Neural progenitor cell (in vitro differentiated cells): ENCODE measurements around the gene SND1. TPM values are rescaled to one million over a fixed set of nuclear protein-coding genes. Genes with fewer than 3 reads are reported as not detected.
A peak's percentile ranks its signal among the peaks of the same experiment; 100 is the strongest.

Experiments used
- DNase-seq: peaks from one replicate; pipeline ENCODE4 v3.0.0-alpha.2; 2016; ENCODE audit warnings: low spot score
- H2AFZ ChIP-seq: fragments of 200-600 bp; sonication (generic); replicated peaks from 2 replicates; pipeline ENCODE4 v1.6.1; 2016; ENCODE audit warnings: antibody characterized with exemption
- H3F3A ChIP-seq: fragments of 200-600 bp; sonication (generic); 2 replicates; pipeline ENCODE4 v1.6.1; 2016; ENCODE audit warnings: antibody characterized with exemption, low read depth
- H3K27ac ChIP-seq: fragments of 200-600 bp; sonication (generic); 2 replicates; pipeline ENCODE4 v1.5.1; 2016; ENCODE audit warnings: mild to moderate bottlenecking
- H3K27me3 ChIP-seq: fragments of 200-600 bp; sonication (generic); 2 replicates; pipeline ENCODE4 v1.6.1; 2016; ENCODE audit warnings: mild to moderate bottlenecking, moderate library complexity
- H3K36me3 ChIP-seq: fragments of 200-600 bp; sonication (generic); 2 replicates; pipeline ENCODE4 v1.5.1; 2016
- H3K4me1 ChIP-seq: fragments of 200-600 bp; sonication (generic); 2 replicates; pipeline ENCODE4 v1.6.1; 2016; ENCODE audit warnings: mixed run types
- H3K4me2 ChIP-seq: fragments of 200-600 bp; sonication (generic); 2 replicates; pipeline ENCODE4 v1.6.1; 2016
- H3K4me3 ChIP-seq: fragments of 200-600 bp; sonication (generic); 2 replicates; pipeline ENCODE4 v1.5.1; 2016
- H3K79me2 ChIP-seq: fragments of 200-600 bp; sonication (generic); 2 replicates; pipeline ENCODE4 v1.6.1; 2016; ENCODE audit warnings: low read depth
- H3K9ac ChIP-seq: fragments of 200-600 bp; sonication (generic); 2 replicates; pipeline ENCODE4 v1.6.1; 2016
- H3K9me3 ChIP-seq: fragments of 200-600 bp; sonication (generic); 2 replicates; pipeline ENCODE4 v1.5.1; 2016; ENCODE audit warnings: low read depth
- H4K20me1 ChIP-seq: fragments of 200-600 bp; sonication (generic); 2 replicates; pipeline ENCODE4 v1.6.1; 2016; ENCODE audit warnings: low read depth
- H3K27ac Mint-ChIP-seq: 3 replicates; pipeline ENCODE4 v1.8.0; 2021; ENCODE audit warnings: mixed read lengths
- H3K27me3 Mint-ChIP-seq: 2 replicates; pipeline ENCODE4 v1.8.0; 2022; ENCODE audit warnings: low read depth, mild to moderate bottlenecking, inconsistent platforms, moderate library complexity, mixed read lengths; ENCODE audit not compliant: insufficient read depth
- H3K36me3 Mint-ChIP-seq: 3 replicates; pipeline ENCODE4 v1.8.0; 2021; ENCODE audit warnings: mixed read lengths
- H3K4me1 Mint-ChIP-seq: 3 replicates; pipeline ENCODE4 v1.8.0; 2021; ENCODE audit warnings: mixed read lengths
- H3K4me3 Mint-ChIP-seq: 3 replicates; pipeline ENCODE4 v1.8.0; 2021; ENCODE audit warnings: mild to moderate bottlenecking, moderate library complexity, mixed read lengths
- H3K9me3 Mint-ChIP-seq: 3 replicates; pipeline ENCODE4 v1.8.0; 2020; ENCODE audit warnings: mixed read lengths
- EZH2 ChIP-seq: fragments of 200-600 bp; sonication (generic); IDR thresholded peaks from 2 replicates; pipeline ENCODE4 v1.6.1; 2017; ENCODE audit warnings: antibody characterized with exemption, mild to moderate bottlenecking, moderate library complexity
- EZH2phosphoT487 ChIP-seq: fragments of 200-600 bp; sonication (generic); IDR thresholded peaks from 2 replicates; pipeline ENCODE4 v1.6.1; 2017; ENCODE audit warnings: antibody characterized with exemption
- total RNA-seq: library from RNA; depleted of rRNA; stranded (reverse); fragments of >200 nt; gene quantifications from 2 replicates; pipeline ENCODE4 v1.2.3, GENCODE V29; 2015; ENCODE audit warnings: low replicate concordance
- TF ChIP-seq, protein P1 (sequence below): fragments of 200-600 bp; sonication (generic); IDR thresholded peaks from 2 replicates; pipeline ENCODE4 v1.5.1; 2017; ENCODE audit warnings: antibody characterized with exemption, mild to moderate bottlenecking

SND1 gene
- total RNA-seq, 1 donor from 2014 or later, result 154 TPM

DNA sequence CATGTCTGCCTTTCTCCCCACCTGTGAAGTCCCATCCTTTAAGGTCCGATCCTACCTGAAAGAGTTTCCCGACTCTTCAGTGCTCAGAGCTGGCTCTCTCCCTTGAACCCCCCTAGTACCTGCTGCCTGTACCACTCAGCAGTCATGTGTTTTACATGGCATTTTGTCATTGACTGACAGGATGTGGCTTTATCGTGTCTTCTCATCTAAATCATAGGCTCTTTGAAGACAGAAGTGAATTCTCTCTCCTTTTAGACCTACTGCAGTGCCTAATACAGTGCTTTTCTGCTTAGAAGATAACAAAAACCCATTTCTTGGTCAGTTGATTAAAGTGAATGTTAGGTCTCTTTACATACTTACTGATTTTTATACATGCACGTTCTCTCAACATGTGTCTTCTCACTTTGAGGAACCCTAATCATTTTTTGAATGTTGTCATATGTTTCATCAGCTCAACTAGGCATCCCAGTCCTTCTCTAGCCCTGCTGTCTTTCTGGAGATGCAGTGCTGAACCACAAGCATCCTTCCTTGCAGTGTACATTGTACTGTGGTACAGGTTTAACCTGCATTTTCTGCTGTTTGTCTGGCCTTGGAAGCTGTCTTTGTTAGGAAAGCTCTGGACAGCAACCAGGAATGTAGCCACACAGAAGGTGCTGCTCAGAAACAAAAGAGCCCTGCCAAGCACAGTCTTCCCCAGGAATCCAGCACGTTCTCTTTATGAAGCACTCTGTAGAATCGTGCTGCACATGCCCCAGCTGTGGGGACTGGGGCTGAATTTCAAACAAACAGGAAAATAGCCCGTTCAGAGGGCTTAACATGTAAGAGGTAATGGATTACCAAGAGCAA, 407.4 kb downstream of the SND1 start:
- Mint-ChIP-seq H3K4me1 (peaks cover 49% of the 10 kb centered on the region), H3K27me3 (peaks cover 3% of the 10 kb centered on the region), H3K36me3 (peaks cover 2% of the 10 kb centered on the region), H3K9me3 (no peaks in the 10 kb centered on the region), H3K4me3 (peak overlapping the region; percentile 44), H3K27ac (peak overlapping the region; percentile 87)
- Histone ChIP-seq H3K9ac (no peak overlapping the region), H3K4me3 (no peak overlapping the region), H3F3A (peaks cover 6% of the 10 kb centered on the region), H3K4me1 (peaks cover 36% of the 10 kb centered on the region), H4K20me1 (peaks cover 5% of the 10 kb centered on the region), H3K27ac (no peak overlapping the region), H3K36me3 (no peaks in the 10 kb centered on the region), H3K27me3 (no peaks in the 10 kb centered on the region), H2AFZ (no peak overlapping the region), H3K4me2 (peak overlapping the region; percentile 64), H3K79me2 (no peaks in the 10 kb centered on the region), H3K9me3 (no peaks in the 10 kb centered on the region)
- no peak for TF ChIP-seq EZH2phosphoT487
- TF ChIP-seq, protein P1, sequence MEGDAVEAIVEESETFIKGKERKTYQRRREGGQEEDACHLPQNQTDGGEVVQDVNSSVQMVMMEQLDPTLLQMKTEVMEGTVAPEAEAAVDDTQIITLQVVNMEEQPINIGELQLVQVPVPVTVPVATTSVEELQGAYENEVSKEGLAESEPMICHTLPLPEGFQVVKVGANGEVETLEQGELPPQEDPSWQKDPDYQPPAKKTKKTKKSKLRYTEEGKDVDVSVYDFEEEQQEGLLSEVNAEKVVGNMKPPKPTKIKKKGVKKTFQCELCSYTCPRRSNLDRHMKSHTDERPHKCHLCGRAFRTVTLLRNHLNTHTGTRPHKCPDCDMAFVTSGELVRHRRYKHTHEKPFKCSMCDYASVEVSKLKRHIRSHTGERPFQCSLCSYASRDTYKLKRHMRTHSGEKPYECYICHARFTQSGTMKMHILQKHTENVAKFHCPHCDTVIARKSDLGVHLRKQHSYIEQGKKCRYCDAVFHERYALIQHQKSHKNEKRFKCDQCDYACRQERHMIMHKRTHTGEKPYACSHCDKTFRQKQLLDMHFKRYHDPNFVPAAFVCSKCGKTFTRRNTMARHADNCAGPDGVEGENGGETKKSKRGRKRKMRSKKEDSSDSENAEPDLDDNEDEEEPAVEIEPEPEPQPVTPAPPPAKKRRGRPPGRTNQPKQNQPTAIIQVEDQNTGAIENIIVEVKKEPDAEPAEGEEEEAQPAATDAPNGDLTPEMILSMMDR, result no peak
- TF ChIP-seq EZH2, result no peak
- DNase-seq, result peak; percentile 80

GRCh38 chr7:128060018-128060417, 408.0 kb downstream of the SND1 start:
- DNase-seq, result no peak
- Mint-ChIP-seq H3K4me1 (peaks cover 47% of the 10 kb centered on the region), H3K27ac (peak overlapping the region; percentile 87)

DNA sequence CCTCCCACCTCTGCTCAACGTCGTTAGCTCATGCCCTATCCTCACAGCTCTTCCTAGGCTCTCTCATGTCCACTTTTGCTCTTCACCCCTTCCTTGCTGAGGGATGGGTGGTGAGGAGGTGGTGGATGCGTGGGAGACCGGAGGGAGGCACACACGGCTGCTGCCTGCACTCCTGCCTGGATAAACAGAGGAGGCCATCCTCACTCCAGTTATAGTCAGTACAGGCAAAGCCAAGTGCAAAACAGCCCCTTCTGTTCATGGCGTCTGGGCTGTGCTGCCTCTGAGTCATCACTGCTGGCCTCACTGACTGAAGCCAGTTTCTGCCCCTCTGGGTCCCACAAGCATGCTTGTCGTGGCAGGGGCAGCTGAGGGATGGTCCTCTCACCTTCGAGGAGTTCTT, 411.1 kb downstream of the SND1 start:
- Histone ChIP-seq H3K27ac (no peak overlapping the region), H3K79me2 (no peaks in the 10 kb centered on the region), H3K4me3 (no peak overlapping the region), H3K36me3 (no peaks in the 10 kb centered on the region), H3F3A (peaks cover 9% of the 10 kb centered on the region), H3K27me3 (no peaks in the 10 kb centered on the region), H3K9ac (no peak overlapping the region), H2AFZ (no peak overlapping the region), H3K4me2 (no peak overlapping the region), H3K9me3 (no peaks in the 10 kb centered on the region), H3K4me1 (peaks cover 36% of the 10 kb centered on the region), H4K20me1 (peaks cover 16% of the 10 kb centered on the region)
- Mint-ChIP-seq H3K9me3 (no peaks in the 10 kb centered on the region), H3K27ac (no peak overlapping the region), H3K4me3 (no peak overlapping the region), H3K36me3 (peaks cover 2% of the 10 kb centered on the region), H3K4me1 (peaks cover 48% of the 10 kb centered on the region), H3K27me3 (peaks cover 3% of the 10 kb centered on the region)
- no peak for TF ChIP-seq EZH2phosphoT487
- no peak for DNase-seq

More at GRCh38 chr7:128060018-128060417, 408.0 kb downstream of the SND1 start:
- Mint-ChIP-seq H3K36me3 (peaks cover 2% of the 10 kb centered on the region), H3K9me3 (no peaks in the 10 kb centered on the region), H3K4me3 (no peak overlapping the region), H3K27me3 (peaks cover 3% of the 10 kb centered on the region)
- Histone ChIP-seq H3K4me1 (peaks cover 36% of the 10 kb centered on the region), H3K79me2 (no peaks in the 10 kb centered on the region), H3K27me3 (no peaks in the 10 kb centered on the region), H4K20me1 (peaks cover 10% of the 10 kb centered on the region), H3K9ac (no peak overlapping the region), H2AFZ (no peak overlapping the region), H3K36me3 (no peaks in the 10 kb centered on the region), H3K9me3 (no peaks in the 10 kb centered on the region), H3K4me2 (peak overlapping the region; percentile 64), H3K27ac (no peak overlapping the region), H3K4me3 (no peak overlapping the region), H3F3A (peaks cover 6% of the 10 kb centered on the region)
- TF ChIP-seq, protein P1, result peak; percentile 12
- no peak for TF ChIP-seq EZH2phosphoT487

GRCh38 chr7:128065872-128066271, 413.9 kb downstream of the SND1 start:
- H3K79me2 ChIP-seq, result no peaks in the 10 kb centered on the region
- TF ChIP-seq EZH2phosphoT487 (no peak), EZH2 (no peak)
- TF ChIP-seq, protein P1, result no peak
- H3K4me3 ChIP-seq, result no peak overlapping the region
- no peaks in the 10 kb centered on the region for H3K36me3 ChIP-seq
- H3K27ac Mint-ChIP-seq, result no peak overlapping the region
- peaks cover 2% of the 10 kb centered on the region for H3K36me3 Mint-ChIP-seq
- H3K4me1 Mint-ChIP-seq, result peaks cover 26% of the 10 kb centered on the region
- H3K27me3 Mint-ChIP-seq, result peaks cover 3% of the 10 kb centered on the region
- no peak overlapping the region for H3K9ac ChIP-seq
- no peak overlapping the region for H3K4me3 Mint-ChIP-seq
- no peaks in the 10 kb centered on the region for H3K9me3 Mint-ChIP-seq
- H3K4me2 ChIP-seq, result no peak overlapping the region
- no peak for DNase-seq
- peaks cover 15% of the 10 kb centered on the region for H3K4me1 ChIP-seq
- no peak overlapping the region for H3K27ac ChIP-seq
- H3F3A ChIP-seq, result peaks cover 3% of the 10 kb centered on the region
- H3K27me3 ChIP-seq, result no peaks in the 10 kb centered on the region
- H3K9me3 ChIP-seq, result no peaks in the 10 kb centered on the region
- no peak overlapping the region for H2AFZ ChIP-seq
- H4K20me1 ChIP-seq, result peaks cover 13% of the 10 kb centered on the region
